ENCODE measurements around the gene UMAD1.

UMAD1 gene

DNA sequence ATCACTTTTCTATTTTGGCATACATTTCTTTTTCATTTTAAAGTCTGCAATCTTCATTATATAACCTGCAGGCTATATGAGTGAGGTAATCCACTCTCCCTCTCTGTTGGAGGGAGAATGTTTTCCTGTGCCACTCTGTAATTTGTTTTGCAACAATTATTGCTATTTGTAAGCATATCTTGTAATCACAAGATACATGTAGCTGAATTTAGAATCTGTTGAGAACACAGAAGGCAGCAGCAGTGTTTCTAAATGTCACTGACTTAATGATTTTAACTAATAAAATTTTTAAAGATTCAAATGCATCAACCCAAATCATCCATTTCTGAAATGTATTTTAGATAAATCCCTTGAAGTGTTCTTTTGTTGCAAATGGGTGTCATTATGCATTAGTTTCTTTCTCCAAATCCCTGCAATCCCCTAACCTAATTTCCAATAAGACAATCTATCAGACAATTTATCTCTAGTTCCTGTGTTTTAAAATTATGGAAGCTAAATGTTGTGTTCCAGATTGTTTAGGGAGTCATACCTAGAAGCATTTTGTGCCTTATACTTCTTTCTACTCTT, 19.8 kb upstream of the UMAD1 start:
- DNase-seq (ENCODE audit: low read depth), result no peak
- H3K9me3 ChIP-seq (ENCODE audit: control insufficient read depth, low read length), result no peaks in the 10 kb centered on the region
- H3K9ac ChIP-seq (ENCODE audit: low read length), result no peak overlapping the region
- H3K4me1 ChIP-seq (ENCODE audit: control insufficient read depth, insufficient read depth, low read length), result no peaks in the 10 kb centered on the region
- no peaks in the 10 kb centered on the region for H3K36me3 ChIP-seq (ENCODE audit: control insufficient read depth, insufficient read depth, low read length, severe bottlenecking)
- no peaks in the 10 kb centered on the region for H3K27me3 ChIP-seq (replicated peaks; ENCODE audit: control insufficient read depth, insufficient read depth, low read length)
- no peak overlapping the region for H3K4me3 ChIP-seq (ENCODE audit: low read length)

DNA sequence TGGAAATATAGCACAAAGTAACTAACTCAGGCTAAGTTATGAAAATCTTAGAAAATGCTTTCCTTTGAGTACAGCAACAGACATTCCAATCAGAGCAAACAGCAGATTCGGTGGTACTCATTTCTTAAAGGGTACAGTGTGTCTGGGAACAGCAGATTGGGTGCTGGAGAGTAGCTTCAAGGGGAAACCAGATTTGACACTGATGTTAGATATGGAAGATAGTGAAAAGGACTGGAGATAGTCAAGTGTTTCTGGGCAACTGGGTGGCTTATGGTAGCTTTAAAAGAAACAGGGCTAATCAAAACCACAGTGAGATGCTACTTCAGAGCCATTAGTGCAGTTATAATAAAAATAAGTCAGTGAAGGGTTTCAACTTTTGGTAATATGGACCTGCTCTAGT, 12.1 kb upstream of the UMAD1 start:
- H3K4me1 ChIP-seq (ENCODE audit: control insufficient read depth, insufficient read depth, low read length), result no peaks in the 10 kb centered on the region

DNA sequence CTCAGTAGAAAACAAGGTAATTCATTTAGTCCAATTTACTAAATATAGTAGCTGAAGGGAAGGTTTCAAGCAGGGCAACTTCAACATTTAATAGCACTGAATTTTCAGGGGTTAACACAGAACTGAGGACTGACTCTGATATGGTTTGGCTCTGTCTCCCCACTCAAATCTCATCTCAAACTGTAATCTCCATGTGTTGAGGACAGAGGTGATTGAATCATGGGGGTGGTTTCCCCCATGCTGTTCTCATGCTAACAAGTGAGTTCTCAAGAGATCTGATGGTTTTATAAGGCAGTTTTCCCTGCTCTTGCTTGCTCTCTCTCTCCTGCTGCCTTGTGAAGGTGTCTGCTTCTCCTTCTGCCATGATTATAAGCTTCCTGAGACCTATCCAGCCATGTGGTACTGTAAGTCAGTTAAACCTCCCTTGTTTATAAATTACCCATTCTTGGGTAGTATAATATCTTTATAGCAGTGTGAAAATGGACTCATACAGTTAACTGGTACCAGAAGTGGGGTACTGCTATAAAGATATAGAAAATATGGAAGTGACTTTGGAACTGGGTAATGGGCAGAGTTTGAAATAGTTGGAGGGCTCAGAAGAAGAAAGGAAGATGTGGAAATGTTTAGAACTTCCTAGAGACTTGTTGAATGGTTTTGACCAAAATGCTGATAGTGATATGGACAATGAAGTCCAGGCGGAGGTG, 9.8 kb upstream of the UMAD1 start:
- Histone ChIP-seq H3K4me1 (ENCODE audit: control insufficient read depth, insufficient read depth, low read length) (no peaks in the 10 kb centered on the region), H3K9me3 (ENCODE audit: control insufficient read depth, low read length) (peaks cover 5% of the 10 kb centered on the region), H3K4me3 (ENCODE audit: low read length) (no peak overlapping the region), H3K27me3 (replicated peaks; ENCODE audit: control insufficient read depth, insufficient read depth, low read length) (no peaks in the 10 kb centered on the region), H3K36me3 (ENCODE audit: control insufficient read depth, insufficient read depth, low read length, severe bottlenecking) (no peaks in the 10 kb centered on the region), H3K9ac (ENCODE audit: low read length) (no peak overlapping the region)
- no peak for DNase-seq (ENCODE audit: low read depth)

More for the DNA sequence above, 12.1 kb upstream of the UMAD1 start:
- Histone ChIP-seq H3K9me3 (ENCODE audit: control insufficient read depth, low read length) (peaks cover 5% of the 10 kb centered on the region), H3K36me3 (ENCODE audit: control insufficient read depth, insufficient read depth, low read length, severe bottlenecking) (no peaks in the 10 kb centered on the region), H3K9ac (ENCODE audit: low read length) (no peak overlapping the region), H3K4me3 (ENCODE audit: low read length) (no peak overlapping the region), H3K27me3 (replicated peaks; ENCODE audit: control insufficient read depth, insufficient read depth, low read length) (no peaks in the 10 kb centered on the region)
- no peak for DNase-seq (ENCODE audit: low read depth)

DNA sequence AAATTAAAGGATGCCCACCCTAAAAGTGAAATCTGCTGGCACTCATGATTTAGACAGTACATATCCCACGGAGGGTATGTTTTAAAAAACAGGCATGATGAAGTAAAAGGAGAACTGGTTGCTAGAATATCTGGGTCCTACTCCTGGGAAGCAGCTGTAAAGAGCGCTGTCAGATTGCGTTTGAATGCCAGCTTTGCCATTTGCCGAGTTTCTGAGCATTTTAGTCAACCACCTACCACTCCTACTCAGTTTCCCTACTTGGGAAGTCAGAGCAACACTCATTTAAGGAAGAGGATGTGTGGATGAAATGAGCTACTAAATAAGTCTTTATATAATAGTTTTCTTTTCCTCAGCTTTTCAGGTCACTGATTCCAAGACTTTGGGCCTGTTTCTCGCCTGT, 1.1 kb upstream of the UMAD1 start:
- Histone ChIP-seq H3K36me3 (ENCODE audit: control insufficient read depth, insufficient read depth, low read length, severe bottlenecking) (peaks cover 6% of the 10 kb centered on the region), H3K4me3 (ENCODE audit: low read length) (peak overlapping the region; percentile 100), H3K27me3 (replicated peaks; ENCODE audit: control insufficient read depth, insufficient read depth, low read length) (no peaks in the 10 kb centered on the region), H3K9ac (ENCODE audit: low read length) (peak overlapping the region; percentile 83), H3K9me3 (ENCODE audit: control insufficient read depth, low read length) (no peaks in the 10 kb centered on the region), H3K4me1 (ENCODE audit: control insufficient read depth, insufficient read depth, low read length) (peaks cover 14% of the 10 kb centered on the region)
- peak; percentile 31 for DNase-seq (ENCODE audit: low read depth)

DNA sequence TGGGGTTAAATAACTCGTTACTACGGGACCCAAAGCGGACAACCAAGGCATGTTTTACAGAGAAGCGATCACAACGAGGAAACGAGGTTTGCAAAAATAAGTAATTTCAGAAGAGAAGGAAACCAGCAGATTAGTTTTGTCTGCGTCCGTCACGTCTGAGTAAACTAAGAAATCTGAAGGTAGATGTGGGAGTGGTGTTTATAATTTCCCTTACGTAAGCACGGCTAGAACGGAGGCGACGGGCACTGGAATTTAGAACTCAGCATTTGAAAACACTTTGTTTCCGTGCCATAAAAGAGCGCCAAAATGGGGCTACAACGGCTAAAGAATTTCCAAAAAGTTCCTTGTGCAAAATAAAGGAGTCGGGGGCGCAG, 718 bp upstream of the UMAD1 start:
- Histone ChIP-seq H3K27me3 (replicated peaks; ENCODE audit: control insufficient read depth, insufficient read depth, low read length) (no peaks in the 10 kb centered on the region), H3K9me3 (ENCODE audit: control insufficient read depth, low read length) (no peaks in the 10 kb centered on the region), H3K4me1 (ENCODE audit: control insufficient read depth, insufficient read depth, low read length) (peaks cover 14% of the 10 kb centered on the region), H3K9ac (ENCODE audit: low read length) (peak overlapping the region; percentile 83), H3K4me3 (ENCODE audit: low read length) (peak overlapping the region; percentile 100), H3K36me3 (ENCODE audit: control insufficient read depth, insufficient read depth, low read length, severe bottlenecking) (peaks cover 6% of the 10 kb centered on the region)
- peak; percentile 66 for DNase-seq (ENCODE audit: low read depth)

DNA sequence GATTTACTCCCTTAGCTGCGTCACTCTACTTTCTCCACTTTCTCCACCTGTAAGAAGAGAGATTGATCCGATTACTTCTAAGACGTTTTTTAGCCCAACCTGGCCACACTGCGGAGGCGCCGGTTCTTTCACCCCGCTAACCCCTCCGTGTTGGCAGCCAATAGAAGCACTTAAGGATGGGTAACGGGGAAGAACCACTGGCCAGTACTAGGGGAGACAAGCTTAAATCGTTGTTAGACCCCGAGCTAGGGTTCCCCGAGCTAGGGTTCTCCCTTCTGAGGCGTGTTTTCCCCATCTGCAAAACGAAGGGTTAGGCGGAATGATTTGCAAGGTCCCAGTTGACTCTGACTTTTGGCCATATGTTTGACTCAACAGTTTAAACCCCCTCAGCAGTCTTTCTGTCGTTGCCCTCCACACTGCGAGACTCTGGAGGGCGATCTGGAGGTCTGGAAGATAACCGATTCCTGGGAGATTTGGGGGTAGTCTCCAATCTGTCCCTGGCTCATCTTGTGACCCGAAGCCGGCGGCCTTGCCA, 644 bp downstream of the UMAD1 start:
- no peaks in the 10 kb centered on the region for H3K9me3 ChIP-seq (ENCODE audit: control insufficient read depth, low read length)
- peaks cover 14% of the 10 kb centered on the region for H3K4me1 ChIP-seq (ENCODE audit: control insufficient read depth, insufficient read depth, low read length)
- H3K27me3 ChIP-seq (replicated peaks; ENCODE audit: control insufficient read depth, insufficient read depth, low read length), result no peaks in the 10 kb centered on the region
- H3K4me3 ChIP-seq (ENCODE audit: low read length), result peak overlapping the region; percentile 100
- H3K36me3 ChIP-seq (ENCODE audit: control insufficient read depth, insufficient read depth, low read length, severe bottlenecking), result peaks cover 6% of the 10 kb centered on the region
- peak overlapping the region; percentile 87 for H3K9ac ChIP-seq (ENCODE audit: low read length)
- peak; percentile 43 for DNase-seq (ENCODE audit: low read depth)

DNA sequence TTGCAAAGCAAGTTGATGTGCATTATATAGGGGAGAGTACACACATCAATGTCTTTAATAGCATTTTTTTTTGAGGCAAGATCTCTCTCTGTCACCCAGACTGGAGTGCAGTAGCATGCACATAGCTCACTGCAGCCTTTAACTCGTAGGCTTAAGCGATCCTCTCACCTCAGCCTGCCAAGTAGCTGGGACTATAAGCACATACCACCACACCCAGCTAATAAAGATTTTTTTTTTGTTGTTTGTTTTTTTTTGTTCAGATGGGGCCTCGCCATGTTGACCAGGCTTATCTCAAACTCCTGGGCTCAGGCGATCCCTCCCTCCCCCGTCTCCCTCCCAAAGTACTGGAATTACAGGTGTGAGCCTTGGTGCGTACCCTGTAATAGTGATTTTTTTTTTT, 1.5 kb downstream of the UMAD1 start:
- DNase-seq (ENCODE audit: low read depth), result no peak
- Histone ChIP-seq H3K36me3 (ENCODE audit: control insufficient read depth, insufficient read depth, low read length, severe bottlenecking) (peaks cover 6% of the 10 kb centered on the region), H3K27me3 (replicated peaks; ENCODE audit: control insufficient read depth, insufficient read depth, low read length) (no peaks in the 10 kb centered on the region), H3K9ac (ENCODE audit: low read length) (no peak overlapping the region), H3K4me1 (ENCODE audit: control insufficient read depth, insufficient read depth, low read length) (peaks cover 14% of the 10 kb centered on the region), H3K9me3 (ENCODE audit: control insufficient read depth, low read length) (no peaks in the 10 kb centered on the region), H3K4me3 (ENCODE audit: low read length) (peak overlapping the region; percentile 100)

DNA sequence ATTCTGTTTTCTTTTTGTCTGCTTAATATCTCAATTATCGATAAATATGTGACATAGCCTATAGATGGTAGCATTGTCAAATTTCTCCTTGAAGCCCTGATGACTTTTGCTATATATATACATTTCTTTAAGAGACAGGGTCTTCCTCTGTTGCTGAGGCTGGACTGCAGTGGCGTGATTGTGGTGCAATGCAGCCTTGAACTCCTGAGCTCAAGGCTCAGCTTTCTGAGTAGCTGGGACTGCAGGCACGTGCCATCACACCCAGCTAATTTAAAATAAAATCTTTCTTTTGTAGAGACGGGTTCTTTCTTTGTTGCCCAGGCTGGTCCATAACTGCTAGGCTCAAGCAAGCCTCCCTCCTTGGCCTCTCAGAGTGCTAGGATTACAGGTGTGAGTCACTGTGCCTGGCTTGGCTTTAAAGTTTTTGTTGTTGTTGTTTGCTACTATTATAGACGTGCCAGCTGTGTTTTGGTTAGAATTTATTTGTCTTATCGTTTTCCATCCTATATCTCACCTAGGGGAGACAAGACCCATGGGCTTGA, 7.0 kb downstream of the UMAD1 start:
- no peak overlapping the region for H3K4me3 ChIP-seq (ENCODE audit: low read length)
- H3K27me3 ChIP-seq (replicated peaks; ENCODE audit: control insufficient read depth, insufficient read depth, low read length), result no peaks in the 10 kb centered on the region
- DNase-seq (ENCODE audit: low read depth), result no peak

DNA sequence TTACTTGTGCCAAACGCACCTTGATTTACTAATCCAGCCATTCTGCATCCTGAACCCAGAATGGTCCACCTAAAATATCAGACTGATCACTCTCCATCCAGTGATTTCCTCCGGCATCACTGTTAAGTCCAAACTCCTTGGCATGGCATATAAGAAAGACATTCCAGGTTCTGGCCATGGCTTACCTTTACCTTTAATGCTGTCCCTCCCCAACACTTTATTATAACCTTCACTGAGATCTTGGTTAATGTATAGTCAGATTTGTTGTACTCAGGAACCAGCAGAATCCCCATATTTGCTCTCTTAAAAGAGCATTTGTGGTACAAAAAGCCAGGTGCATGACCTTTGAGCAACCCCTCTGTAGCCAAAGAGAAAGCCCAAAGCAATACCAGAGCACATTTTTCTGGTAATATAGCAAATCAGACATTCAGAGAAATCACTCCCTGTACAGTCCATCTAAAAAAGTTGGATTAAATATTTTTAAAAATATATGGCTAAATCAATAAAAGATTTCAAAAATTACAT, 10.2 kb downstream of the UMAD1 start:
- no peaks in the 10 kb centered on the region for H3K4me1 ChIP-seq (ENCODE audit: control insufficient read depth, insufficient read depth, low read length)
- DNase-seq (ENCODE audit: low read depth), result no peak
- no peak overlapping the region for H3K4me3 ChIP-seq (ENCODE audit: low read length)
- no peaks in the 10 kb centered on the region for H3K27me3 ChIP-seq (replicated peaks; ENCODE audit: control insufficient read depth, insufficient read depth, low read length)
- no peaks in the 10 kb centered on the region for H3K9me3 ChIP-seq (ENCODE audit: control insufficient read depth, low read length)
- no peaks in the 10 kb centered on the region for H3K36me3 ChIP-seq (ENCODE audit: control insufficient read depth, insufficient read depth, low read length, severe bottlenecking)
- no peak overlapping the region for H3K9ac ChIP-seq (ENCODE audit: low read length)

More for the DNA sequence above, 7.0 kb downstream of the UMAD1 start:
- Histone ChIP-seq H3K4me1 (ENCODE audit: control insufficient read depth, insufficient read depth, low read length) (no peaks in the 10 kb centered on the region), H3K9ac (ENCODE audit: low read length) (no peak overlapping the region), H3K36me3 (ENCODE audit: control insufficient read depth, insufficient read depth, low read length, severe bottlenecking) (no peaks in the 10 kb centered on the region), H3K9me3 (ENCODE audit: control insufficient read depth, low read length) (no peaks in the 10 kb centered on the region)

DNA sequence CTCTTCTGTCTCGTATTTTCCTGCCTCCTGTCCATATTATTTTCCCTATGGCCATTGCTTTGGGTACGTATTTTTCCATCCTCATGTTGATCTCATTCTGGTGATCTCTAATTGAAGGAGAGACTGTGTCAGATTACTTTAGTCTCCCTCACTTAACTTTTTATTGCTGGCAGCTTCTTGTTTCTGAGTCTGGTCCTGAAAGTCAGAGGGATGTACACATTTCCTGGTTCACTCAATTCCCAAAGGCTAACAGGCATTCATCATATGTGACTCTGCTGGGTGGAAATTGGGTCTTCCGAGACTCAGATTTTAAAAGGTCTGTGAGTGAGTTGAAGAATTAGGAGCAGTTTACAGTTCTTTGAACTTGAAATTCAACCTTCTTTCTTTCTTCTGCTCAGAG, 10.9 kb downstream of the UMAD1 start:
- no peaks in the 10 kb centered on the region for H3K36me3 ChIP-seq (ENCODE audit: control insufficient read depth, insufficient read depth, low read length, severe bottlenecking)
- H3K27me3 ChIP-seq (replicated peaks; ENCODE audit: control insufficient read depth, insufficient read depth, low read length), result no peaks in the 10 kb centered on the region
- H3K9me3 ChIP-seq (ENCODE audit: control insufficient read depth, low read length), result no peaks in the 10 kb centered on the region
- no peak overlapping the region for H3K4me3 ChIP-seq (ENCODE audit: low read length)
- DNase-seq (ENCODE audit: low read depth), result no peak
- no peak overlapping the region for H3K9ac ChIP-seq (ENCODE audit: low read length)
- no peaks in the 10 kb centered on the region for H3K4me1 ChIP-seq (ENCODE audit: control insufficient read depth, insufficient read depth, low read length)

DNA sequence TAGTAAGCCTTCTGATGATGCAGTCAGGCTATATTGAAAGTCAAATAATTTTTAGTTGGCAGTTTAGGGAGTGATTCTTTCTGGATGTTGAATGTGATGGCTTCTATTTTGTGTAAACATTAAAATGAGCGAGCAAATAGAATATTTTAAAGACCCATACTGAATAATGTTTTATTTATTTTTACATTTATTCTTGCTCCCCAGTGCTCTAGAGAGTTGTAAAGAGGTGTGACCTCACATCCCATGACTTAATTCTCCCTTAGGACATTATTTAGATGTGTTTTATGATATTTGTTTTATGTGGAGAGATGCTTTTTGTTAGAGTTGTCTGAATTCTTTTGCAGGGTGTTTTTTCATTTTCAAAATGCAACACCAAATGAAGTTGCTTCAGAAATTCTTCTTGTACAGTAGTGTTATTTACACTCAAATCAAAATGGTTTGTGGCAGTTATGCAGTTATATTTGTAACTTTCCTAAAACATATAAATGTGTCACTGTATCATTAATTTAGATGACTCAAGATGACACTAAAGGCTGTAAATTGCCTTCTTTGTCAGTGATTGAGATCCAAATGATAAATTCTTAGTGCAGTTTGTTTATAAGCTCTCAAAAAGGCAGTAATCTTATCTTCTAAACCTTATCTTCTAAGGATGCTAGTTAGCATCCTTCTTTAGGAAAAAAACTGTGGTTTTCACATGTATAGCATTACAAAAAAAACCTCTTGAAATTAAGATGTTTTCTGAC, 12.4 kb downstream of the UMAD1 start:
- Histone ChIP-seq H3K9me3 (ENCODE audit: control insufficient read depth, low read length) (no peaks in the 10 kb centered on the region), H3K9ac (ENCODE audit: low read length) (no peak overlapping the region), H3K4me3 (ENCODE audit: low read length) (no peak overlapping the region), H3K27me3 (replicated peaks; ENCODE audit: control insufficient read depth, insufficient read depth, low read length) (no peaks in the 10 kb centered on the region), H3K36me3 (ENCODE audit: control insufficient read depth, insufficient read depth, low read length, severe bottlenecking) (no peaks in the 10 kb centered on the region), H3K4me1 (ENCODE audit: control insufficient read depth, insufficient read depth, low read length) (no peaks in the 10 kb centered on the region)
- no peak for DNase-seq (ENCODE audit: low read depth)

All from adipocyte (in vitro differentiated cells).